ENCODE data around the gene AP5Z1.

Gene AP5Z1

DNA sequence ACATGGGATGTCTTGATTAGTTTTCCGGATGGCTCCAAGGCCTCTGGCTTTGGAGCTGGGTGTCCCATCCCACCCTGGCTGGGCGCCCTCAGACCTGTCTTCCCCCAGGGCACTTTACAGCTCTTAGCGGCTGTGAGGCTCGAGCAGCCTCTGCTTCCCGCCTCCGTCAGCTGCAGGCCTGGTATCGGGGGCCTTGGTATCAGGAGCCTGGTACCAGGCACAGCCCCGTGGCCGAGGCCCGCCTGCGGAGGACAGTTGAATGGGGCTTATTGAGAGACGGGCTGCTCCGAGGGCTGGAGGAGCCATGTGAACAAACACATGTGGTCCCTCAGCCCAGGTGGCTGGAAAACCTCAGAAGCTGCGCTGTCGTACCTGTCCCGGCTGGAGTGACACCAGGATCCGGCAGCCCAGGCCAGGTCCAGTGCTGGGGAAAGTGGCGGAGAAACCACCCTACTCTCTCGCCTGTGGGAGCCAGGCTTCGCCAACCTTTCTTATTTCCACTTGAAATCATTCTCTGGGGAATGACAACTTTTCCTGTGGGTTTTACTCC lies 23.9 kb upstream of the AP5Z1 start:
- H3K36me3 ChIP-seq: peaks cover 22% of the 10 kb centered on the region
- H3K4me1 ChIP-seq (ENCODE audit: control insufficient read depth in 1 of 2, insufficient read depth in 1 of 2, low read depth in 1 of 2, low read length in 1 of 2): peaks cover 19 to 25% of the 10 kb centered on the region in 2 experiments
- no peaks in the 10 kb centered on the region for H3K9me3 ChIP-seq
- no peaks in the 10 kb centered on the region for H3K27me3 ChIP-seq
- no peak overlapping the region for H3K27ac ChIP-seq
- TF ChIP-seq, protein P1, sequence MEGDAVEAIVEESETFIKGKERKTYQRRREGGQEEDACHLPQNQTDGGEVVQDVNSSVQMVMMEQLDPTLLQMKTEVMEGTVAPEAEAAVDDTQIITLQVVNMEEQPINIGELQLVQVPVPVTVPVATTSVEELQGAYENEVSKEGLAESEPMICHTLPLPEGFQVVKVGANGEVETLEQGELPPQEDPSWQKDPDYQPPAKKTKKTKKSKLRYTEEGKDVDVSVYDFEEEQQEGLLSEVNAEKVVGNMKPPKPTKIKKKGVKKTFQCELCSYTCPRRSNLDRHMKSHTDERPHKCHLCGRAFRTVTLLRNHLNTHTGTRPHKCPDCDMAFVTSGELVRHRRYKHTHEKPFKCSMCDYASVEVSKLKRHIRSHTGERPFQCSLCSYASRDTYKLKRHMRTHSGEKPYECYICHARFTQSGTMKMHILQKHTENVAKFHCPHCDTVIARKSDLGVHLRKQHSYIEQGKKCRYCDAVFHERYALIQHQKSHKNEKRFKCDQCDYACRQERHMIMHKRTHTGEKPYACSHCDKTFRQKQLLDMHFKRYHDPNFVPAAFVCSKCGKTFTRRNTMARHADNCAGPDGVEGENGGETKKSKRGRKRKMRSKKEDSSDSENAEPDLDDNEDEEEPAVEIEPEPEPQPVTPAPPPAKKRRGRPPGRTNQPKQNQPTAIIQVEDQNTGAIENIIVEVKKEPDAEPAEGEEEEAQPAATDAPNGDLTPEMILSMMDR (IDR thresholded peaks at IDR 0.05): no peak
- no peak overlapping the region for H3K4me3 ChIP-seq (ENCODE audit: low read depth in 1 of 2, low read length in 1 of 2)

DNA sequence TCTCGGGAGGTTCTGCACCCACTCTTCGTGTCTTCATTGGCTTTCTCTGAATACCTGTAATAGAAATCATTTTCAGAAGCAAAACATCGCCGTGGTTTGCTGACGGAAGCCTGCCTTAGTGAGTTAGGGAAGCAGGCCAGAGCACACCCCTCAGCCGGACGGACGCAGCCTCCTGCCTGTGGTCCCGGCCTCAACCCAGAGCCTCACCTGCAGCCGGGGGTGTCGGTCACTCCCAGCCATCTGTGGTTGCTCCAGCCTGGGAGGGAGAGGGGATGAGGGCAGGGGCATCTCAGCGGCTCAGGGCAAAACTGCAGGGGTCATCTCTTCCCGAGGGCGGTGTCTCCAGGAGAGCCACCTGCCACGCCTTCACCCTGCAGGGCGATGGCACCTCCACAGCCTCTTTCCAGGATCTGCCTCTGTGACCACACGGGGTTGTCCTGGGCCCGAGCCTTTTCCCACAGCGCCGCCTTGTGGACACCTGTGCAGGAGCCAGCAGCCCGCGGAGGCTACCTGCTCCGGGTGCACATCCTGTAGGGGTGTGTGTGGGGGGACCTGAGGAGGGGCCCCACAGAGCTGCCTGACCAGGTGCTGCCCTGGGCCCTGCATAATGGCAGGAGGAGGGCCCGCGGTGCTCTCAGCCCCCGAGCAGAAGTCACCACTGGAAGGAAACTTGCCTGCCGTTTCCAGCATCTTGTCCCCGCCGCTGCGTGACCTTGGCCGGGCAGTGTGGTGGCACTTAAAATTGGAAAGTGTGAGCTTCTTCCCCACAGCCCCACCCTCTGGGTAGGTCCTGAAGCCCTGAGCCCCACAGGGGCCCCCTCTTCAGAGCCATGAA lies 21.6 kb upstream of the AP5Z1 start:
- Histone ChIP-seq H3K9me3 (no peaks in the 10 kb centered on the region), H3K27ac (no peak overlapping the region), H3K36me3 (peaks cover 43% of the 10 kb centered on the region), H3K27me3 (no peaks in the 10 kb centered on the region), H3K4me1 (ENCODE audit: control insufficient read depth in 1 of 2, insufficient read depth in 1 of 2, low read depth in 1 of 2, low read length in 1 of 2) (peaks cover 0 to 6% of the 10 kb centered on the region in 2 experiments), H3K4me3 (ENCODE audit: low read depth in 1 of 2, low read length in 1 of 2) (no peak overlapping the region)
- TF ChIP-seq, protein P1 (IDR thresholded peaks at IDR 0.05): peak; percentile 91

DNA sequence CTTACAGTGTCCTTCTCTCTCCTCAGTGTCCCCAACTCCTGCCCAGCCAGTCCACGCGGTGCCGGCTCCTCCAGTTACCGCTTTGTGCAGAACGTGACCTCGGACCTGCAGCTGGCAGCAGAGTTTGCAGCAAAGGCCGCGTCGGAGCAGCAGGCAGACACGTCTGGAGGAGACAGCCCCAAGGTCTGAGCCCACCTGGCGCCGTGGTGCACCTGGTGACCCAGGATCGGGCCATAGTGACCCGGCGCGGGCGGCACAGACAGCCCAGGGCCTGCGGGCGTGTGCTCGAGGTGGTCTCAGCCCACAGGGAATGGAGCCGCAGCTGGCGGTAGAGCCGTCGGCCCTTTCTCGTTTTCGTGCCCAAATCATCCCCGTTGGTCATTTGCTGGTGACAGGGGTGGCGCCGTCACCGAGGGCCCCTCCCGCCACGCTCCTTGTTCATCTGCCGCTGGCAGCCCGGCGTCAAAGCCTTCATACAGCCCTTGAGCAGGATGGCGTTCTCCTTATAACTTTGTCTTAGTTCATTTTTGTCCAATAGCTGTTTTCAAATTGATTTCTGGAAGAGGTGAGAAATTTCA lies 20.9 kb upstream of the AP5Z1 start:
- Histone ChIP-seq H3K27ac (no peak overlapping the region), H3K4me1 (ENCODE audit: control insufficient read depth in 1 of 2, insufficient read depth in 1 of 2, low read depth in 1 of 2, low read length in 1 of 2) (peaks cover 0 to 6% of the 10 kb centered on the region in 2 experiments), H3K4me3 (ENCODE audit: low read depth in 1 of 2, low read length in 1 of 2) (no peak overlapping the region), H3K9me3 (no peaks in the 10 kb centered on the region), H3K36me3 (peaks cover 50% of the 10 kb centered on the region), H3K27me3 (no peaks in the 10 kb centered on the region)
- TF ChIP-seq, protein P1 (IDR thresholded peaks at IDR 0.05): no peak

DNA sequence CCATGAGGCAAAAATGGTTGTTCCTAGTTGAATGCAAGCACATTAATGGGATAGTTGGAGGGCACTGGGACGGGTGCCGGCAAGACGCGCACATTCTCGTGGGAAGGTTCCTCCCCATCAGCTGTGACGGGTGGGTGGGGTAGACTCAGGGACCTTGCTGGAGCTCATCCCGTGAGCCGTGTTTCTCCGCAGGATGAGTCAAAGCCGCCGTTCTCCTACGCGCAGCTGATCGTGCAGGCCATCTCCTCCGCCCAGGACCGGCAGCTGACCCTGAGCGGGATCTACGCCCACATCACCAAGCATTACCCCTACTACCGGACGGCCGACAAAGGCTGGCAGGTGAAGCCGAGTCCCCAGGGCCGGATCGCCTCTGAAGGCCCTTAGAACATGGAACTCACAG lies 20.4 kb upstream of the AP5Z1 start:
- no peak overlapping the region for H3K27ac ChIP-seq
- TF ChIP-seq, protein P1 (IDR thresholded peaks at IDR 0.05): no peak
- peaks cover 0 to 6% of the 10 kb centered on the region in 2 experiments for H3K4me1 ChIP-seq (ENCODE audit: control insufficient read depth in 1 of 2, insufficient read depth in 1 of 2, low read depth in 1 of 2, low read length in 1 of 2)
- H3K4me3 ChIP-seq (ENCODE audit: low read depth in 1 of 2, low read length in 1 of 2): no peak overlapping the region
- H3K36me3 ChIP-seq: peaks cover 56% of the 10 kb centered on the region
- no peaks in the 10 kb centered on the region for H3K27me3 ChIP-seq
- H3K9me3 ChIP-seq: no peaks in the 10 kb centered on the region

DNA sequence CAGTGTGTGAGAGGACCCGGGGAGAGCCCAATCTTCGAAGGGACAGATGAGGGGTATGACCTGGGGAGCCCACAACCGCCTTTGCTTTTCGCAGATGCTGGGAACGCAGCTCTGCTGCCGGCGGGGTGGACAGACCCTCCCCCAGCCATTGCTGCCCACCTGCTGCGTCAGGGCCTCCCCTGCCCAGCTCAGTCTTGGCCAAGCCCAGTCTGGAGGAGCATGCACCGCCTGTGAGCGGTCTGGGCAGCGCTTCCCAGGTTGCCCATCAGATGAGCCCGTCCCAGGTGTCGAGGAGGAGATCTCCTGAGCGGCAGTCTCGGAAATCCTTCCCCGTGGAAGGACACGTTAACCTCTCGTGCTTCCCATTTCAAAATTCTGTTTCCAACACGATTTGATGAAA lies 17.3 kb upstream of the AP5Z1 start:
- no peaks in the 10 kb centered on the region for H3K27me3 ChIP-seq
- TF ChIP-seq, protein P1 (IDR thresholded peaks at IDR 0.05): no peak
- no peak overlapping the region for H3K27ac ChIP-seq
- H3K36me3 ChIP-seq: peaks cover 86% of the 10 kb centered on the region
- H3K4me1 ChIP-seq (ENCODE audit: control insufficient read depth in 1 of 2, insufficient read depth in 1 of 2, low read depth in 1 of 2, low read length in 1 of 2): peaks cover 0 to 6% of the 10 kb centered on the region in 2 experiments
- H3K4me3 ChIP-seq (ENCODE audit: low read depth in 1 of 2, low read length in 1 of 2): no peak overlapping the region
- no peaks in the 10 kb centered on the region for H3K9me3 ChIP-seq

Measured in neutrophil (primary cell).